ENCODE data around the gene PAX2.

PAX2 gene

DNA sequence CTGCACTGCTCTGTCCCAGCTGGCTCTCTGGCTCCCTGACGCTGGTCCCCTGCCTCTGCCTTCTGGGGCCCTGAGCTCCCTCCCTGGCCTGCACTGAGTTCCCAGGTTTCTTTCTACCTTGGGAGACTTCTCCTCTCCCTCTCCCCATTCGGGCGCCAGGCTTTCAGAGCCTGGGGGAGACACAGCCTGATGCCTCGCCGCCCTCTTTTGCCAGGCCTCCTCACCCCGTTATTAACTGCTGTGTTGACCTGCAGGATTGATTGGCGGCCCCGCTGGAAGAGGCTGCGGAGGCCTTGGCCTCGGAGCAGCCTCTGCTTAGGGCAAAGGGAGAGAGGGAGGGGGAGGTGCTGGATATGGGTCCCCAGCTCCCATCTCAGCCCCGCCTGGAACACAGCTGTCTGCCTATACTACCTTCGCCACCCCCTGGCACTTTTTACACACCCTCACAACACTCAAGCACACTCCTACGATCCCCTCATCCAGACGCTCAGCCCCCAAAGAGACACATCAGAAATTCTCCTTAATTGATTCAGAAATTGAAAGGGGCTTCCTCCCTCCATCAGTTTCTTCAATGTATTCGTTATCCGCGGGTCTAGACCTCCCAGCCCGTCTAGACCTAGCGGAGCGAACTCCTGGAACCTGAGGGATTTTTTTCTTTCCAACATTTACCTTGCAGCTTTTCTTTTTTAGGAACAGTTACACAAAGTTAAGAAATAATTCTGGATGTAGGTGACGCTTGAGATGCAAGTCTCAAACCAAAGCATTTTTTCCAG, 7.1 kb upstream of the PAX2 start:
- TF ChIP-seq, protein P1, sequence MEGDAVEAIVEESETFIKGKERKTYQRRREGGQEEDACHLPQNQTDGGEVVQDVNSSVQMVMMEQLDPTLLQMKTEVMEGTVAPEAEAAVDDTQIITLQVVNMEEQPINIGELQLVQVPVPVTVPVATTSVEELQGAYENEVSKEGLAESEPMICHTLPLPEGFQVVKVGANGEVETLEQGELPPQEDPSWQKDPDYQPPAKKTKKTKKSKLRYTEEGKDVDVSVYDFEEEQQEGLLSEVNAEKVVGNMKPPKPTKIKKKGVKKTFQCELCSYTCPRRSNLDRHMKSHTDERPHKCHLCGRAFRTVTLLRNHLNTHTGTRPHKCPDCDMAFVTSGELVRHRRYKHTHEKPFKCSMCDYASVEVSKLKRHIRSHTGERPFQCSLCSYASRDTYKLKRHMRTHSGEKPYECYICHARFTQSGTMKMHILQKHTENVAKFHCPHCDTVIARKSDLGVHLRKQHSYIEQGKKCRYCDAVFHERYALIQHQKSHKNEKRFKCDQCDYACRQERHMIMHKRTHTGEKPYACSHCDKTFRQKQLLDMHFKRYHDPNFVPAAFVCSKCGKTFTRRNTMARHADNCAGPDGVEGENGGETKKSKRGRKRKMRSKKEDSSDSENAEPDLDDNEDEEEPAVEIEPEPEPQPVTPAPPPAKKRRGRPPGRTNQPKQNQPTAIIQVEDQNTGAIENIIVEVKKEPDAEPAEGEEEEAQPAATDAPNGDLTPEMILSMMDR (IDR thresholded peaks at IDR 0.05; ENCODE audit: control extremely low read depth, extremely low read depth, low read depth, missing control alignments), result no peak
- no peak for DNase-seq (ENCODE audit: extremely low spot score)
- CTCF ChIA-PET, result interaction anchor here (1.2 kb wide), 1 partner anchor 11 kb away, joined by 3 read pairs; no protein-coding TSS in a partner anchor
- POLR2A ChIA-PET, result no interaction called here

DNA sequence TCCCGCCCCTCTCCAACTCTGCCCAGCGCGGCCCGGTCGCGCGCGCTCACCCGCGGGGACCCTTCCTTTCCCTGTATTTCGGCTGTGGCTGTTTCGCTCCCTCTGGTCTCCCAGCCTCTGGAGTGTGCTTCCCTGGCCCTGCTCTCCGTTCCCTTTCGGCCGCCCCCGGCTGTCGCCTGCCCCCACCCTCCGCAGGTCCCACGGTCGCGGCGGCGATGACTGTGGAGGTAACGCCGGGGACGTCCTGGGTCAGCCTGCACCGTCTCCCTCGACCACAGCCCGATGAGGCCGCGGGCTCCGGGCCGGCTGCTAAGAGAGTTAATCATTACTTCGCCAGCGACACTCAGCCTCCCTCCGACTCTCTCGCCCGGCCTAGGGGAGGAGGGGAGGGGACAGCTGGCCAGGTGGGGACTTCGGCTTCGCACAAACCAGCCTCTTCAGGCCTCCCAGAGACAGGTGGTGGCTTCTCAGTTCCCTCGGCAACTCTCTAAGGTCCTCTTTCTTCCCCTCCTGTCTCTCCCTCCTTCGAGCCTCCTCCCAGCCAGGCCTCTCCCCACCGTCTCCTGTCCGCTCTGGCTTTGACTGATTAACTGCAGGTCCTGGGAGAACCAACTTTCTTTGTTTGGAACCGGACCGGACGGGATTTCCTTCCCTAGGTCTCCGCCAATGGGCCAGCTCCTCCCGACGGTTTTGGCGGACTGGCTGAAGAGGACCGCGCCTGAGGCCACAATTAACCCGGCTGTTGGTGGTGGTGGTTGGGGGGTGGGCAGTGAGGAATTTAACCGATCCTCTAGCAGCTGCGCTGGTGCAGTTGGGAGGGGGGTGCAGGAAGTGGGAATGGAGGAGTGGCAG, 5.6 kb upstream of the PAX2 start:
- DNase-seq (ENCODE audit: extremely low spot score), result no peak
- TF ChIP-seq, protein P1 (IDR thresholded peaks at IDR 0.05; ENCODE audit: control extremely low read depth, extremely low read depth, low read depth, missing control alignments), result no peak
- ChIA-PET CTCF (no interaction called here), POLR2A (no interaction called here)

DNA sequence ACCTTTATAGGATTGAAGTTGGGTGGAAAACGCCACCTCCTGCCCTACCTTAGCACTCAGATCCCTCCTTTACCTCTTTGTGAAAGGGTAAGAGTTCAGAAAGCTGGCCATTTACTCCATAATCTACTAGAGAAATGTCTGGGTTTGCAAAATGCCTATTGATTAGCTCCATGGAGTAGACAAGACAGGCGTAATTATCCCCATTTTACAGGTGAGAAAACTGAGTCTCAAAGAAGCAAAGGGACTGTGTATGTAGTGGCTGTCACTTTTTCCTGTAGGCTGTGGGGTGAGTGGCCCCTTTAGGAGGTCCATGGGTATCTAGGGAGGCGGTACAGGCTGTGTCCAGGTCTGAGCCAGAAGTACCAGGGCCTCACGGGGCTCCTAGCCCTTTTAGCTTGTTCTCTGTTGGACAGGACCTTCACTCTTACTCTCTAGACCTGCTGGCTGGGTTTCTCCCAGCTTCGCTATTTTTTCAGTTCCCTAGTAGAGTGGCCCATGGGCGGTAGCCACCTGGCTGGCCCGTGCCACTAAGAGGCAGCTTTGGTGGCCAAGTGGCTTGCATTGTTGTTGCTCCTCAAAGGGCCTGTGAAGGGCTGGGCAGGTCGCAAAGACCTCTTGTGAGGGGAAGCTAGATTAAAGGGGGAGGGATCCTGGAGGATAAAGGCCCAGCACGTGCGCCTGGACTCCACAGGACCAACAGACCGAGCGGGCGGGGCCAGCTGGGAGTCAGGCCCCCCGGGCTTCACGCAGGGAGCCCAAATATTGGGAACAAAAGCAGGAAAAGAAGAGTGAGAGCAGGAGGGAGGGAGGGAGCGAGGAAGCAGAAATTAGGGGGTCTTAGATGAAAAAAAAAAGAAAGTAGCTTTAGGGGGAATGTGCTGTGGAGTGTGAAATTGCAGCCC, 4.7 kb upstream of the PAX2 start:
- ChIA-PET POLR2A (no interaction called here), CTCF (interaction anchor here (0.9 to 4.7 kb wide), 5 partner anchors 14 to 71 kb away, joined by 3 to 39 read pairs (median 6); no protein-coding TSS in a partner anchor)
- no peak for DNase-seq (ENCODE audit: extremely low spot score)
- TF ChIP-seq, protein P1 (IDR thresholded peaks at IDR 0.05; ENCODE audit: control extremely low read depth, extremely low read depth, low read depth, missing control alignments), result no peak

DNA sequence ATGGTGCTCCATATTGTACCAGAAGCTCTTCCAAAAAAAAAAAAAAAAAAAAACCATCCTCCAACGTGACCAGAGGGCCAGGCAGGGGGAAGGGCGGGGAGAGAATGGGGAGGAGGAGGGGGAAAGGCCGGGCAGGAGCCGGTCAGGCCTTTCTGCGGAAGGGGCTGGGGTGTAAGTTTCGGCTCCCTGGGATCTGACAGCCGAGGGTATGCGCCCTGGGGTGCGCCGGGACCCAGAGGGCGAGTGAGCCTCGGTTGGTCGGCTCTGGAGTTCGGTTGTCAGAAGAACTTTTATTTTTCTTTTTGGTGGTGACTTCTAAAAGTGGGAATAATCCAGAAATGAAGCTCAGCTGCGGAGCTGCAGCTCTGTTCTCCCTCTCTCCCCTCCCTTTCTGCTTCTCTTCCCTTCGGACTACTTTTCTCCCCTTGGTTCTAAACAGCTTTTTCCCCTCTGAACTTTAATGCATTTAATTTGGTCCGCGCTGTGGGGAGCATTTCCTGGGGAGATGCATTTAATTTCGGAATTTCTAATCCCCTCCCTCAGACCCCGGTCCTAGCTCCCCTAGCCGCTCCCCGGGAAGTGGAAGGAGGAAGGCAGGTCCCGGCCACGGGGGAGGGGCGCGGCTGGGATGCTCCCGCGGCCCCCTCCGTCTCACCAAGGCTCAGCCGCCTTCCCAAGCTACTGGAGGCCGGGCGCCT, 3.9 kb upstream of the PAX2 start:
- CTCF ChIA-PET, result interaction anchor here (0.9 to 4.7 kb wide), 7 partner anchors 14 to 179 kb away, joined by 3 to 39 read pairs (median 6); no protein-coding TSS in a partner anchor
- TF ChIP-seq, protein P1 (IDR thresholded peaks at IDR 0.05; ENCODE audit: control extremely low read depth, extremely low read depth, low read depth, missing control alignments), result no peak
- POLR2A ChIA-PET, result no interaction called here
- no peak for DNase-seq (ENCODE audit: extremely low spot score)

DNA sequence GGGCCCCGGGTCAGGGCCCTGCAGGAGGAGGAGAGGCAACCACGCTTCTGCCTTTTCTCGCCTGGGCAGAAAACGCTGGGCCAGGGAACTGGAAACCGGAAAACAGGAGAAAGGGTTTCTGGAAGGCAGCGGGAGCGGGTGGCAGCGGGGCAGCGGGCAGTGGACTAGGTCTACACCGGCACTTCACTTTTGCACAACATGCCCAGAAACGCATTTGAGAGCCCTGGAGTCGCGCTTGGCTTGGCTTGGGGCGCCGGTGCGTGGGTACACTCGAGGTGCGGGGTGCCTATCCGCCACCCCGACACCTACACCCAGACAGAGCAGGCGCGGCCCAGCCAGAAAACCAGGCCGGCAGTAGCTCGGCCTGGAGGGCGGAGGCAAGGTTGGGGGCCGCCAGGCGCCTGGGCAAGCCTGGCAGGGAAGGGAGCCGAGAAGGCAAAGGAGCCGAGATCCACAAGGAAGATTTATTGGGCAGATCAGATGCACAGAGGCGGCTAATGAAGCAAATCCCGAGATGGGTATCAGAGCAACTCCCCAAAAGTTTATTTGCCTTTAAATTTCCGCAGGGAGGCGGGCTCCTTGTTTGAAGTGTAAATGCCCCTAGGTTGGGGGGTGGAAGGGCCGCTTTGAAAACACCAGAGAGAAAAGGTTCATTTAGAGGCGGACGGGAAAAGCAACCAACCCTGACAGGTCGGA, 3.2 kb upstream of the PAX2 start:
- ChIA-PET POLR2A (no interaction called here), CTCF (interaction anchor here (0.9 to 4.7 kb wide), 15 partner anchors 8 to 304 kb away, joined by 3 to 39 read pairs (median 6); no protein-coding TSS in a partner anchor)
- peak; percentile 16 for DNase-seq (ENCODE audit: extremely low spot score)

More for the DNA sequence above, 3.2 kb upstream of the PAX2 start:
- TF ChIP-seq, protein P1 (IDR thresholded peaks at IDR 0.05; ENCODE audit: control extremely low read depth, extremely low read depth, low read depth, missing control alignments), result no peak
